Thyroid gland (tissue), 4 donors: ENCODE measurements around the gene ASB10. TPM values are rescaled to one million over a fixed set of nuclear protein-coding genes. Genes with fewer than 3 reads are reported as not detected.

Experiments used
- DNase-seq, 2 donors: peaks; one replicate each; pipeline ENCODE4 v3.0.0-alpha.2; 2019
- H3K27ac ChIP-seq, 3 donors: fragments of 200-600 bp; sonication (generic); 1 replicate in 2 of 3; 2 replicates in 1 of 3; pipeline ENCODE4 v1.5.1; 2016 to 2019; ENCODE audit warnings: mild to moderate bottlenecking in 1 of 3, moderate library complexity in 1 of 3
- H3K27me3 ChIP-seq: fragments of 200-600 bp; sonication (generic); one replicate; pipeline ENCODE4 v1.5.1; 2019
- H3K36me3 ChIP-seq, 2 donors: fragments of 200-600 bp; sonication (generic); one replicate each; pipeline ENCODE4 v1.5.1; 2016 to 2019
- H3K4me1 ChIP-seq, 2 donors: fragments of 200-600 bp; sonication (generic); one replicate each; pipeline ENCODE4 v1.5.1; 2017 to 2019
- H3K4me3 ChIP-seq, 3 donors: fragments of 200-600 bp; sonication (generic); replicated peaks in 1 of 3; 1 replicate in 2 of 3; 2 replicates in 1 of 3; pipeline ENCODE4 v1.5.1; 2016; ENCODE audit warnings: mild to moderate bottlenecking in 1 of 3
- H3K9me3 ChIP-seq: fragments of 200-600 bp; sonication (generic); one replicate; pipeline ENCODE4 v1.5.1; 2017
- POLR2A ChIP-seq, 2 donors: fragments of 450-650 bp; IDR thresholded peaks; one replicate each; pipeline ENCODE4 v1.6.1; 2017; ENCODE audit warnings: antibody characterized with exemption in 2 of 2, mild to moderate bottlenecking in 2 of 2, moderate library complexity in 1 of 2
- WGBS, 2 donors: methylation state at CpG; one replicate each; pipeline ENCODE4 v1.1.5; 2017; 5-methylcytosine and 5-hydroxymethylcytosine counted together
- intact Hi-C: fragments of 100-400 bp; cut with DNase I; formaldehyde crosslinking; loops from one replicate; pipeline ENCODE4 v1.15.1; 2023
- total RNA-seq, 4 donors: library from RNA; depleted of rRNA; stranded (reverse); fragments of >200 nt; gene quantifications; one replicate each; pipeline ENCODE4 v1.2.3, GENCODE V29; 2016
- TF ChIP-seq, protein P1 (sequence below), 6 experiments: fragments of 200-600 bp in 3 of 6; fragments of 450-650 bp in 3 of 6; sonication (generic) in 3 of 6; IDR thresholded peaks; one replicate each; pipeline ENCODE4 v1.5.1; 2016 to 2019; ENCODE audit warnings: antibody characterized with exemption in 6 of 6, mild to moderate bottlenecking in 2 of 6, inconsistent platforms in 1 of 6, moderate library complexity in 1 of 6

Gene ASB10
- total RNA-seq, 4 donors from 2014 or later, result not detected

DNA sequence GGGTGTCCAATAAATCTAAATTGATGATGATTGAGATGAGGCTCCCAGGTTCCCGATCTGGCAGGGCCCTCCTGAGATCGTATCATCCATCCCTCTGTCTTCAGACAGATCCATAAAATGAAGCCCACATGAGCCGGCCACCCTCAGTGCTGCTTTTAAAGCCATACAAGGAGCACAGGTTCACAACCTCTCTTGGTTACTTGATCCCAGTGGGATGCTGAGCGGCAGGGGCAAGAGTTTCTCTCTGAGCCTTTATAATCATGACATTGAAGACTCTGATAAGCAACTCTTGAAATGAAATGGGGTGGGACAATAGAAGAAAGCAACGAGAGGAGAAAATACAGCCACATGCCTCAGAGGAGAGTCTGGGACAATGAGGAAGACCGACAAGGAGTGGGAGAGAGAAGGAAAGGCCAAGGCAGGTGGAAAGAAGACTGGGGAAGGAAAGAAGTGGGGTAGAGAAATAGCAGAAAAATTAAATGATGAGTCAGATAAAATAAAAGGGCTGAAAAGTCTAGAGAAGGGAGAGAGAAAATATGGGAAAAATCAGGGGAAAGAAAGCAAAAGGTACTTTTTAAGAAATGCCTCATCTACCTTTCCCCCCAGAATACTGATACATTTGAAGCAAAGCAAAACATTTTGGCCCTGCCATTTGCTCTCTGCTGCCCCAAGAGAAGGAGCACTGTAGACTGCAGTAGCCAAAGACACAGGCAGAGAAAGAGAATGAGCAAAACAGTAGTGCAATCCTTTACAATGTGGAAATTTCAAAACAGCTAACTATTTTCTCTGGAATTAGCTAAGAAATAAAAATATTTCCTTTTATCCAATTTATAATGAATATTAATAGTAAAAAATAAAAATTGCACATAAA is 34.2 kb downstream of the ASB10 start:
- intact Hi-C loops, result no loop called here
- no peaks in the 10 kb centered on the region for H3K9me3 ChIP-seq
- no peaks in the 10 kb centered on the region for H3K36me3 ChIP-seq
- WGBS, 2 donors, result 54 to 71% methylated on average over 6 of the region's 6 CpGs
- no peak overlapping the region for H3K27ac ChIP-seq
- no peaks in the 10 kb centered on the region for H3K27me3 ChIP-seq
- TF ChIP-seq, protein P1, sequence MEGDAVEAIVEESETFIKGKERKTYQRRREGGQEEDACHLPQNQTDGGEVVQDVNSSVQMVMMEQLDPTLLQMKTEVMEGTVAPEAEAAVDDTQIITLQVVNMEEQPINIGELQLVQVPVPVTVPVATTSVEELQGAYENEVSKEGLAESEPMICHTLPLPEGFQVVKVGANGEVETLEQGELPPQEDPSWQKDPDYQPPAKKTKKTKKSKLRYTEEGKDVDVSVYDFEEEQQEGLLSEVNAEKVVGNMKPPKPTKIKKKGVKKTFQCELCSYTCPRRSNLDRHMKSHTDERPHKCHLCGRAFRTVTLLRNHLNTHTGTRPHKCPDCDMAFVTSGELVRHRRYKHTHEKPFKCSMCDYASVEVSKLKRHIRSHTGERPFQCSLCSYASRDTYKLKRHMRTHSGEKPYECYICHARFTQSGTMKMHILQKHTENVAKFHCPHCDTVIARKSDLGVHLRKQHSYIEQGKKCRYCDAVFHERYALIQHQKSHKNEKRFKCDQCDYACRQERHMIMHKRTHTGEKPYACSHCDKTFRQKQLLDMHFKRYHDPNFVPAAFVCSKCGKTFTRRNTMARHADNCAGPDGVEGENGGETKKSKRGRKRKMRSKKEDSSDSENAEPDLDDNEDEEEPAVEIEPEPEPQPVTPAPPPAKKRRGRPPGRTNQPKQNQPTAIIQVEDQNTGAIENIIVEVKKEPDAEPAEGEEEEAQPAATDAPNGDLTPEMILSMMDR (IDR thresholded peaks at IDR 0.05), result no peak
- no peak for TF ChIP-seq POLR2A (IDR thresholded peaks at IDR 0.05)
- H3K4me1 ChIP-seq, result no peaks in the 10 kb centered on the region
- no peak for DNase-seq
- no peak overlapping the region for H3K4me3 ChIP-seq

DNA sequence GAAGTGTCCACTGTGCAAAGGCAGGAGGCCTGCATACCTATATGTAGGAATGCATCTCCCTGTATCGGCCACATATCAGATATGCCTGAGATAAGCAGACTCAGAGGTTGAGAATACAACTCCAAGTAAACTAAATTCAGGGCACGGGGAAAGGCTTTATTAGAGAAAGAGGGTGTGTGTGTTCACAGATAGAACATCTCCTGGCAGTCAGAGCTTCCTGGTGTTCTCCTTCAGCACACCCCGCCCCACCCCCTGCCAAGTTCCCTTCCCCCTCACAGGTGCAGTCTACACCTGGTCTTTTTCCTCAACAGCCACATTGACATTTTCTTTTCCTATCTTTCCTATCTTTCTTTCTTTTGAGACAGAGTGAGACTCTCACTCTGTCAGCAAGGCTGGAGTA is 36.7 kb downstream of the ASB10 start:
- Histone ChIP-seq H3K27me3 (no peaks in the 10 kb centered on the region), H3K9me3 (no peaks in the 10 kb centered on the region), H3K36me3 (no peaks in the 10 kb centered on the region), H3K27ac (no peak overlapping the region), H3K4me3 (no peak overlapping the region), H3K4me1 (no peaks in the 10 kb centered on the region)
- intact Hi-C loops, result no loop called here
- 74 to 76% methylated on average over 3 of the region's 3 CpGs for WGBS, 2 donors
- TF ChIP-seq, protein P1 (IDR thresholded peaks at IDR 0.05), result no peak
- TF ChIP-seq POLR2A (IDR thresholded peaks at IDR 0.05), result no peak
- no peak for DNase-seq

DNA sequence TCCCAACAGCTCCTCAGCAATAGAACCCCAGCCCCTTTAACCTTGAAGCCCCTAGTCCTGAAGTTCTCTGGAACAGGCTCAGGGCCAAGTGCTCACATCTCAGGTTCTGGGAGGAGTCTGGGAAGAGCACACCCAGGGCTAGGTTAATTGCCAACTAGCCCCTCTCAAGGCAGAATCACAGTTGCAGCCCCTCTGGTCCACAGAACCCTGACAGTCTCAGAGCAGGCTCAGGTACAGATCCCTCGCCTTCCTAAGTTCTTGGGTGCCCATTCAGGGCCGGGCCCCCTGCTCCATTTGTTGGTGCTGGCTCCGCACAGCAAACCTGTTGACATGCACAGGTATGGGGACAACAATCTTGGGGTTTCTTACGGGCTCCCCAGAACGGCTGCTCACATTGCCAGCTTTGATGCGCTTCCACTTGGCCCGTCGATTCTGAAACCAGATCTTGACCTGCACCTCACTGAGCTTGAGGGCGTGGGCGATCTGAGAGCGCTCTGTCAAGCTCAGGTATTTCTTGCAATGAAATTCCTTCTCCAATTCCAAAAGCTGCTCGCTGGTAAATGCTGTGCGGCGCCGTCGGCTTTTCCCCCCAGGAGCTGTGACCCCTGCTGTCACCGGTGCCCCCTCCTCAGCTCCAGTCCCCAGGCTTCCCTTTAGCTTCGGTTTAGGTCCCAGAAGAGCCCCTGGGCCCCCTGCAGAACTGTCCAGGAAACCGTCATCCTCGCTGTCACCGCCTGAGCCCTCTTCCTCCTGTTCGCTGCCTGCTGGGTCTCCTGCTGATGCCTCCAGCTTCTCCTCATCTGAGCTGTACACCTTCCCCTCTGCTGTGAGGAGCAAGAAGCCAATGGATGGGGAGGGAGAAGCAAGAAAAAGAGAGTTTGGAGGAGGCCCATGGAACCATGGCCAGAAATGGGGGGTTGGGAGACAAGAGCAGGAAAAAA is 38.5 kb downstream of the ASB10 start:
- peaks cover 4 to 8% of the 10 kb centered on the region in 2 donors for H3K36me3 ChIP-seq
- WGBS, 2 donors, result 41 to 60% methylated on average over 17 to 21 of the region's 22 CpGs
- no peak overlapping the region for H3K4me3 ChIP-seq
- TF ChIP-seq POLR2A (IDR thresholded peaks at IDR 0.05), result no peak
- TF ChIP-seq, protein P1 (IDR thresholded peaks at IDR 0.05), result no peak
- H3K4me1 ChIP-seq, result no peaks in the 10 kb centered on the region
- intact Hi-C loops, result no loop called here
- H3K9me3 ChIP-seq, result no peaks in the 10 kb centered on the region
- H3K27ac ChIP-seq, result no peak overlapping the region
- DNase-seq, result peak in 1 of 2 donors; percentile 23
- no peaks in the 10 kb centered on the region for H3K27me3 ChIP-seq

DNA sequence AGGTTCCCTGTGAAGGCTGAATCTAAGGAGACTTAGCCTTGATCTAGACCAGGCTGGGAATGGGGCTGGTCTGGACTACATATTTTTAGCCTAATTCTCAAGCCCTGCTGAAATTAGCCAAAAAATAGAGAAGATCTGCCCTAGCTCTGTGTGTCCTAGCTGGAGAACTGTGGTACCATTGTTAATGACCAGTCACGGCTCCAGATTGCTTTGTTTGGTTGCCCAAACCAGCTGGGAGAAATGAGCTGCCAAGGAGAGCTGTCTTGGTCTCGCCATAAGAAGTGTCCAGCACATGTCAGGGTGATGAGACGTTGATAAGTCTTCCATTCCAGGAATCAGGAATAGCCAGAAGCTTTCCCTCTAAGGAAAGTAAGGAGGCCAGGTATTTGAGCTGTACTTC is 40.3 kb downstream of the ASB10 start:
- intact Hi-C loops, result no loop called here
- no peaks in the 10 kb centered on the region for H3K9me3 ChIP-seq
- WGBS, 2 donors, result 81 to 86% methylated on average over 3 of the region's 3 CpGs
- TF ChIP-seq, protein P1 (IDR thresholded peaks at IDR 0.05), result no peak
- TF ChIP-seq POLR2A (IDR thresholded peaks at IDR 0.05), result no peak
- H3K27me3 ChIP-seq, result no peaks in the 10 kb centered on the region
- peaks cover 18 to 23% of the 10 kb centered on the region in 2 donors for H3K36me3 ChIP-seq
- H3K4me1 ChIP-seq, result no peaks in the 10 kb centered on the region
- DNase-seq, result no peak
- no peak overlapping the region for H3K27ac ChIP-seq
- H3K4me3 ChIP-seq, result no peak overlapping the region
